Esophagus muscularis mucosa (tissue), 4 donors: ENCODE data around the gene TPM4. TPM values are rescaled to one million over a fixed set of nuclear protein-coding genes. Genes with fewer than 3 reads are reported as not detected.

Source experiments
- DNase-seq: peaks from one replicate; pipeline ENCODE4 v3.0.0-alpha.2; 2017; ENCODE audit errors: extremely low spot score
- H3K27ac ChIP-seq, 4 donors: fragments of 200-600 bp; sonication (generic); replicated peaks in 1 of 4; 1 replicate in 3 of 4; 2 replicates in 1 of 4; pipeline ENCODE4 v1.5.1; 2016 to 2019; ENCODE audit warnings: mild to moderate bottlenecking in 1 of 4
- H3K27me3 ChIP-seq, 4 donors: fragments of 200-600 bp; sonication (generic); one replicate each; pipeline versions ENCODE4 v1.5.1 to v1.6.0; 2016 to 2019
- H3K36me3 ChIP-seq, 4 donors: fragments of 200-600 bp; sonication (generic); one replicate each; pipeline ENCODE4 v1.5.1; 2016 to 2019
- H3K4me1 ChIP-seq, 4 donors: fragments of 200-600 bp; sonication (generic); one replicate each; pipeline ENCODE4 v1.5.1; 2016 to 2019
- H3K4me3 ChIP-seq, 4 donors: fragments of 200-600 bp; sonication (generic); 1 replicate in 2 of 4; 2 replicates in 2 of 4; pipeline ENCODE4 v1.5.1; 2016 to 2019; ENCODE audit warnings: mild to moderate bottlenecking in 4 of 4, moderate library complexity in 1 of 4
- H3K9me3 ChIP-seq, 4 donors: fragments of 200-600 bp; sonication (generic); 1 replicate in 3 of 4; 2 replicates in 1 of 4; pipeline ENCODE4 v1.5.1; 2016 to 2019
- CTCF ChIP-seq, 3 experiments: fragments of 200-600 bp in 2 of 3; fragments of 450-650 bp in 1 of 3; sonication (generic) in 2 of 3; IDR thresholded peaks; one replicate each; pipeline ENCODE4 v1.5.1; 2017 to 2019; ENCODE audit warnings: antibody characterized with exemption in 3 of 3, mild to moderate bottlenecking in 2 of 3, moderate library complexity in 1 of 3
- EP300 ChIP-seq: sonication (generic); formaldehyde crosslinking; IDR thresholded peaks from one replicate; pipeline ENCODE4 v1.6.1; 2017; ENCODE audit warnings: antibody characterized with exemption
- POLR2A ChIP-seq: fragments of 450-650 bp; IDR thresholded peaks from one replicate; pipeline ENCODE4 v1.6.1; 2017; ENCODE audit warnings: antibody characterized with exemption, moderate library complexity, mild to moderate bottlenecking, low read depth
- POLR2AphosphoS5 ChIP-seq, 2 donors: sonication (generic); formaldehyde crosslinking; IDR thresholded peaks; one replicate each; pipeline ENCODE4 v1.6.1; 2017; ENCODE audit warnings: antibody characterized with exemption in 2 of 2
- WGBS: methylation state at CpG from one replicate; pipeline ENCODE4 v1.1.5; 2018; 5-methylcytosine and 5-hydroxymethylcytosine counted together
- intact Hi-C: fragments of 100-400 bp; cut with DNase I; formaldehyde crosslinking; loops from one replicate; pipeline ENCODE4 v1.15.1; 2023
- total RNA-seq, 4 donors: library from RNA; depleted of rRNA; stranded (reverse); fragments of >200 nt; gene quantifications; one replicate each; pipeline versions ENCODE4 v1.1.0 to v1.2.1, GENCODE V29; 2016

TPM4 gene
- total RNA-seq, 4 donors from 2014 or later = 378 to 445 (median 414) TPM

- DNase-seq = no peak
- H3K27me3 ChIP-seq = no peaks in the 10 kb centered on the region
- intact Hi-C loops = no loop called here
- H3K9me3 ChIP-seq = no peaks in the 10 kb centered on the region
- no peak overlapping the region for H3K4me3 ChIP-seq
- peaks cover 0 to 9% (median 5%) of the 10 kb centered on the region in 4 donors for H3K4me1 ChIP-seq
- H3K36me3 ChIP-seq = peaks cover 65 to 88% (median 87%) of the 10 kb centered on the region in 4 donors
- WGBS = 96% methylated on average over 5 of the region's 5 CpGs
- no peak overlapping the region for H3K27ac ChIP-seq
- TF ChIP-seq EP300 (no peak), POLR2AphosphoS5 (IDR thresholded peaks at IDR 0.05) (no peak), CTCF (IDR thresholded peaks at IDR 0.05) (no peak), POLR2A (no peak)
Measured at GRCh38 chr19:16121141-16121540, 44.8 kb downstream of the TPM4 start.

- DNase-seq = no peak
- Histone ChIP-seq H3K36me3 (peaks cover 67 to 97% (median 96%) of the 10 kb centered on the region in 4 donors), H3K27ac (no peak overlapping the region), H3K9me3 (no peaks in the 10 kb centered on the region), H3K27me3 (no peaks in the 10 kb centered on the region), H3K4me3 (no peak overlapping the region), H3K4me1 (peaks cover 0 to 5% (median 0%) of the 10 kb centered on the region in 4 donors)
- intact Hi-C loops = no loop called here
- TF ChIP-seq POLR2A (no peak), EP300 (no peak), POLR2AphosphoS5 (IDR thresholded peaks at IDR 0.05) (no peak), CTCF (IDR thresholded peaks at IDR 0.05) (no peak)
- WGBS = 92% methylated on average over 11 of the region's 11 CpGs
Measured at GRCh38 chr19:16121967-16122366, 45.7 kb downstream of the TPM4 start.

- Histone ChIP-seq H3K4me1 (no peaks in the 10 kb centered on the region), H3K27ac (no peak overlapping the region), H3K4me3 (no peak overlapping the region), H3K36me3 (peaks cover 74 to 100% (median 100%) of the 10 kb centered on the region in 4 donors), H3K9me3 (no peaks in the 10 kb centered on the region), H3K27me3 (no peaks in the 10 kb centered on the region)
- DNase-seq = no peak
- intact Hi-C loops = no loop called here
- no peak for TF ChIP-seq POLR2A
- no peak for TF ChIP-seq CTCF (IDR thresholded peaks at IDR 0.05)
- TF ChIP-seq POLR2AphosphoS5 (IDR thresholded peaks at IDR 0.05) = no peak
- TF ChIP-seq EP300 = no peak
- 90% methylated on average over 3 of the region's 14 CpGs for WGBS
Measured at GRCh38 chr19:16124953-16125352, 48.7 kb downstream of the TPM4 start.

GRCh38 chr19:16125737-16126495, 49.6 kb downstream of the TPM4 start:
- 69% methylated on average over 9 of the region's 10 CpGs for WGBS
- H3K27ac ChIP-seq = no peak overlapping the region
- no peak for DNase-seq
- no peaks in the 10 kb centered on the region for H3K9me3 ChIP-seq
- H3K4me3 ChIP-seq = no peak overlapping the region
- TF ChIP-seq CTCF (IDR thresholded peaks at IDR 0.05) (no peak), POLR2A (no peak), POLR2AphosphoS5 (IDR thresholded peaks at IDR 0.05) (no peak), EP300 (no peak)
- no peaks in the 10 kb centered on the region for H3K27me3 ChIP-seq
- peaks cover 67 to 100% (median 100%) of the 10 kb centered on the region in 4 donors for H3K36me3 ChIP-seq
- intact Hi-C loops = no loop called here
- no peaks in the 10 kb centered on the region for H3K4me1 ChIP-seq
